Dedifferentiated amniotic fluid mesenchymal stem cell (primary cell): Measurements from ENCODE around the gene SULT4A1.

Source experiments
- DNase-seq: peaks from one replicate; pipeline ENCODE4 v3.0.0-alpha.2; 2016; ENCODE audit errors: extremely low spot score

SULT4A1 gene

DNA sequence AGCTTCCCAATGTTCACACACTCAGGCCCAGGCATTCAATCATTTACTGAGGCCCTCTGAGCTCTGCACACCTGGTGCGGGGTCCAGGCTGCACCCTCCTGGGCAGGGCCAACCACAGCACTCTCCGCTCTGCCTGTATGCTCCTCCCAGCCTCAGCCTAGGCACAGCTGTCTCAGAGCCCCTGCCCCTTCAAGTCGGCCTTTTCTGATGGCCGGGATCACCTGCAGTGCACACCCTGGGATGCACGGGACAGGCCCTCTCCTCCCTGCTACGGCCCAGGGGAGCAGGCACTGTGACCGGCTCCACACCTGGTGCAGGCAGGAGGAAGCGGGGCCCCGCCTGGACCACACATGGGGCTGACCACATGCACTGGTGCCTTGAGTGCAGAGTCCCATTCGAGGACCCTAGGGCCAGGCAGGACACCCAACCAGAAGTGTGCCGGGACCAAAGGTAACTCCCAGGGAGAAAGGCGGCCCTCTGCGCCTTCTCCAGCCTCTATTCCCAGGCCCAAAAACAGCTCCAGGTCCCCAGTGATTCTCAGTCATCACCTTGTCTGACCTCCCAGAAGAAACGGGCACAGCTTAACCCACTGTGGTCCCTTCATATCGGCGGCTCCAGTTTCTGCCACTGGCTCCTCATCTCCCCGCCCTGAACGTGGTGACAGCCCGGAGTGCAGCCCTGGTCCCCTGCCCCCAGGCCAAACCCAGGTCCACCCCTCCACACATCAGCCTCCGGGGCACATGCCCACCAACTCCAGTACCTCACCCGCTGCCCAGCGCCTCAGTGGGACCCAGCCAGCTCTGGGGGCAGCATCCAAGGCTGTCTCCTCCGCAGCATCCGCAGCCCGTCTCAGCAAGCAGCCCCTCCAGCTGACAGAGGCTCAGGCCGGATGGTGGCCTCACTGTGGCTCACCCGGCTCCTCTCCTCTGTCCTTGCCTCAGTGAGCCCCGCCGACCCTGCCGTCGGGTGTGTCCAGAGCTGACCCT is 17.5 kb downstream of the SULT4A1 start:
- no peak for DNase-seq

DNA sequence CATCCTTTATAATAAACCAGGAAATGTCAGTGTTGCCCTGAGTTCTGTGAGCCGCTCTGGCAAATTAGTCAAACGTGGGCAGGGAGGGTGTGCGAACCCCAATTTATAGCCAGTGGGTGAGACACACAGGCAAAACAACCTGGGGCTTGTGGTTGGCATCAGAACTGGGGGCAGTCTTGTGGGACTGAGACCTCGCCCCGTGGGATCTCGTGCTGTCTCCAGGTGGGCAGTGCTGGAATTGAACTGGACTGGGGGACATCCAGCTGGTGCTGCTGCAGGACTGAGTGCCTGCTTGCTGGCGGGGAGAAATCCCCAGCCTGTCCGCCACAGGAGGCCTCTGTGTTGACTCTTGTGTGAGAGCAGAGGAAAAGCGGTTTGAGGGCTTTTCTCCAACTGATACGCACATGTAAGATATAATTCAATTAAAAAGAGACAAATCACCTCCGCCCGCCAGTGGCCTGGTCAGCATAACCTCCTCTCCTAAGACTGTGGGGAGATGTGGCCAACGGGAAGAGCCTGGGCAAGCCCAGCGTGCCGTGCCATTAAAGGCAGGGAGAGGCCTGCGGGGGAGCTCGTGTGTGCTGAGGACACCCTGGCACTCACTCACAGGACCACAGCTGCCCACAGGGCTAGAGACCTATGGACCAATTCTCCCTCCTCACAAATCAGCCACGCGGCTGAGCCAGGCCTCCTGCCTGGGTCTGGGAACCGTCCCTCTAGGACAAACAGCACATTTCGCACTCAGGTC is 18.4 kb downstream of the SULT4A1 start:
- DNase-seq = no peak

DNA sequence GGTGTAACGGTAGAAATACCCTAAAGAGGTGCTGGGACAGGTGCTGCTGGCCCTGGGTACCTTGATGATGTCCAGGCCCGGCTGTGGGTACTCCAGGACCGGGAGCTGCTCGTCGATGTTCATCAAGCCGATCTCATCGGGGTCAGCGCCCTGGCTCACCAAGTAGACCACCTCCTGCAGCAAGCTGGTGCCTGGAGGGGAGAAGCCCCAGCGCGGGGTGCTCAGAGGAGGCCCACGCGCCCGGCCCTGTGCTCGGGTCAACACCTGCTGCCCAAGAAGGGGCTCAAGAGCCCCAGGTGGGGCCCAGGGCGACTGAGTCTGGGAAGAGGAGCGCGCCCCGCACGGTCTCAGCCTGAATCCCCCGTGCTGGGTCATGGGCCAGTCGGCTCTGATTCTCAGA is 20.6 kb downstream of the SULT4A1 start:
- no peak for DNase-seq

DNA sequence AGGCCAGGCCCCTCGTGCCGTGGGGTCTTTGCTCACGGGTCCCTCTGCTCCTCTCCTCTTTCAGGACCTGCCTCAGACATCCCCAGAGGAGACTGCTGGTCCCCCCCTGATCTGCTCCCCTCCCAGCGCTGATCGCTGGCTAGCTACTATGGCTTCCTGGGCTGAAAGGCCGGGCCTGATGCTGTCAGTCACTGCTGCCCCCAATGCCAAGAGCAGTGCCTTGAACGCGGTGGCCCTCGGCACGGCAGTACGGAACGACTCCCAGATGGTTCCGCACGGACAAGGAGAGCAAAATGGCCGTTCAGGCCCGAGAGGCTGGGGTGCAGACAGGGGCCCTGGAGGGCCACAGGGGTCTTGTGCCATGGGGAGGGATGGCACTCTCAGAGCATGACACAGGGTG is 21.5 kb downstream of the SULT4A1 start:
- no peak for DNase-seq

DNA sequence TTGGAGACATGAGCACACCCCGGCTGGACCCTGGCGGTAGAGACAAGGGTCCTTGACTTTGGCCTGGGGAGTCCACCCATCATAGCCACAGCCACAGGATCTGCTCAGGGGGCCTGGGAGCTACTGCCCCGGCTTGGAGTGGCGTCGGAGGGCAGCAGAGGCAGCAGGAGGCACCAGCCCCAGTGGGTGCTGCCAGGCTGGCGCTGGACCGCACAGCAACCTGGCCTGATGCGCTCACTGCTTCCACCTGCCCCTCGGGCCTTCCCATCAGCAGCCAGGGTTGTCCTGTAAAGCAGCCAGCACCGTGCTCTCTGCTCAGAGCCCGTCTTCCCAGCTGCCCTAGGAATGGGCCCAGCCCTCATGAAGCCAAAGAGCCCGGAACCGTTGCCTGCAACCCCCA is 21.9 kb downstream of the SULT4A1 start:
- DNase-seq = no peak

DNA sequence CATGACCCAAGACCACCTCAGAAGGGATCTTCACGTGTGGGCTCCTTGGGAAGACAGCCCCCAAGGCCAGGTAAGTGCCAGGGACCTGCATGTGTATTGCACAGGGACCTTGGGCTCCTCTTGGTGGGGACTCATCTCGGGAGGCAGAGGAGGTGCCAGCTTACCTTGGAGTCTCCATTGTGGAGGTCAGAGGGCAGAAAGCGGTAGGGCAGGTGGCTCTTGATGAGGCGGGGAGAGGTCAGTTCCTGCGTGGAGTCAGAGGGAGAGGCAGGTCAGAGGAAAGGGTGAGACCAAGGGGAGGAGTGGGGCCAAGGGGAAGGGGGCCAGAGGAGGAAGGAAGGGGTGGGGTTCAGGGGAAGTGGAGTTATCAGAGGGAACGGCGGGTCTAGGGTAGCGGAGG is 22.5 kb downstream of the SULT4A1 start:
- no peak for DNase-seq

DNA sequence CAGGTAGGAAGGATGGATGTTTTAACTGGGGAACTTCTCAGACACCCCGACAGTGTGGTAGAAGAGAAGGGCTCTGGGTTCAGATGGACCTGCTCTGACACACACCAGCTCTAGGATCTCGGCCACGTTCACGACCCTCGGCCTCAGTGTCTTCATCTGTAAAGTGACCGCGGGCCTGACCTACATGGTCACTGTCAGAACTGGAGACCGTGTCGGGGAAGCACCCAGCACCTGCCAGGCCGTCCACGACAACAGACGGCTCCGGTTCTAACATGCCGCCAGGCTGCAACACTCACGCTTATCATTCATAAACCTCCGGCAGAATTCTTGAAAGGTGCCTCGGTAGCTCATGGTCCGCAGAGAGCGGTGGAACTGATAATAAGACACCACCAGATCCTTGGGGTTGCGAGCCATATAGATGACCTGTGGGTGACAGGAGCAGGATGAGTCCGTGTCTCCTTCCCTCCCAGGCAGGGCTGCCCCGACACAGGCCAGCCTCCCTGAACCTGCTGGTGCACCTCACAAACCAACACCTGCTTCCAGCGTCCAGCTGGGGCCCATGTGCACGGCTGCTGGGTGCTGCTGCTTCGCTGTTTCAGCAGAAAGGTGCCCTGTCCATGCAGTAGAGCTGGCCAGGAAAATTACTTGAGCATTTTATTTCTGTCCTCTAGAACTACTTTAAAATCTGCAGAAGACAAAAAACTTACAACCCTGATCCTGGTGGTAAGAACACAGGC is 23.6 kb downstream of the SULT4A1 start:
- DNase-seq = no peak

DNA sequence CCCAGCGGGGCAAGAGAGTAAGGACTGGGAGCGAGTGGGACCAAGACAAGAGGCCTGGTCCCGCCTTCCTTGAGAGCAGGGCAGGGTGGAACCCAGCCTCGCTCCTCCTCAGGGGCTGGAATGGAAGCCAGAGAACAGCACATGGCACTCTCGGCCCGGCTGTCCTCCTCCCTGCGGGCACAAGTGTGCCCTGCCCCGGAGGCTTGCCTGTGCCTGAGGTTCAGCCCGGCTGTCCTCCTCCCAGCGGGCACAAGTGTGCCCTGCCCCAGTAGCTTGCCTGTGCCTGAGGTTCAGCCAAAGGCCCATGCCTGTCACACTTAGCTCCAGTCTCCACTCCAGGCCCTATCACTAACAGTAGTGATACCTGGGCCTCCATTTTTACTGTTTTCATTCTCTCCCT is 24.2 kb downstream of the SULT4A1 start:
- DNase-seq = no peak

DNA sequence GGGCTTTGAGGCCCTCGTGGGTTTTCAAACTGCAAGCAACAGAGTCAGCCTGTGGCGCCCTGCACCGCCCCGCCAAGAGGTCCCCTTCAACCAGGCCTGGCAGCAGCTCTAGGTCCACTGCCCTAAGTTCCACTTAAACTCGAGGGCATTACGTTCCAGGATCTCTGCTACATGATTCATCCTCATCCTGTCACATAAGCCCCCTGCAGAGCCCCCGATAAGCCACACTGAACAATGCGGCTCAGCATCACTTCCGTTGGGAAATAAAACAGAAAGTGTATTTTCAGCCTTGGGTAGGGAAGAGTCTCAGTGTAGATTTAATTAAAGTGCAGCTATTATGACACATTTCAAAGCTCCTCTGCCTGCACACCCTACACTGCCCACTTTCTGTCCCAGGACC is 24.6 kb downstream of the SULT4A1 start:
- DNase-seq = no peak

DNA sequence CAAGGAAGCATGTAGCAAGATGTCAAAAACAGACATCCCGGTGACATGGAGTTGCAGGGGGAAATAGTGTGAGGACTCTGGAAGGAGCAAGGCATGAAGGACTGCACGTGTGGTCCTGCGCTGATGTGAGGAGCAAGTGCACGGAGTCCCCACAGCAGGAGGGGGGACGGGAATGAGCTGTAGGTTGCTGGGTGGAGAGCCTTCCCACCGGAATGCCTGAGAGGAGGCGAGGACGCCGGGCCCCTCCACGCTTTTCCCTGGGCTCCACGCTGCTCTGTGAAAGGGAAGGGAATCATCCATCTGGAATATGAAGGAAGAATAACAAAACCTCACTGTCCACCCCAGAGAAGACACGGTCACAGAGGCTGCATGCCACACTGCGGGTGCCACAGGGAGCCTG is 26.6 kb downstream of the SULT4A1 start:
- no peak for DNase-seq

DNA sequence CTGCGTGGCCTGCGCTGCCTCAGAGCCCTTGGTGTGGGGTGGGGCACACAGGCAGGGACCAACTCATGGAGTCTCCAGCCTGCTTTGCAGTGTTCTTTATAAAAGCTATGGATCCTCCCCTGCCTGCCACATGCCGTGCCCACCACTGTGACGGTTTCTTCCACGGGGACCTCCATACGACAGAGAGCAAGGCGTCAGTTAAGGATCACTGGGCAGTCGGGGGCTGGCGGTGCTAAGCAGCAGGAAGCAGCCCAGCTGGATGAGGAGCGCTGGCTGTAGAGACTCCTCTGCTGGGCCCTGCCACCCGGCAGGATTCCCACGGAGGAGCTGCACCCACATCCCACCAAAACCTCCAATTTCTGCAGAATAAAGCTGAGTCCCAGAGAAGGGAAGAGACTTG is 27.1 kb downstream of the SULT4A1 start:
- DNase-seq = no peak

DNA sequence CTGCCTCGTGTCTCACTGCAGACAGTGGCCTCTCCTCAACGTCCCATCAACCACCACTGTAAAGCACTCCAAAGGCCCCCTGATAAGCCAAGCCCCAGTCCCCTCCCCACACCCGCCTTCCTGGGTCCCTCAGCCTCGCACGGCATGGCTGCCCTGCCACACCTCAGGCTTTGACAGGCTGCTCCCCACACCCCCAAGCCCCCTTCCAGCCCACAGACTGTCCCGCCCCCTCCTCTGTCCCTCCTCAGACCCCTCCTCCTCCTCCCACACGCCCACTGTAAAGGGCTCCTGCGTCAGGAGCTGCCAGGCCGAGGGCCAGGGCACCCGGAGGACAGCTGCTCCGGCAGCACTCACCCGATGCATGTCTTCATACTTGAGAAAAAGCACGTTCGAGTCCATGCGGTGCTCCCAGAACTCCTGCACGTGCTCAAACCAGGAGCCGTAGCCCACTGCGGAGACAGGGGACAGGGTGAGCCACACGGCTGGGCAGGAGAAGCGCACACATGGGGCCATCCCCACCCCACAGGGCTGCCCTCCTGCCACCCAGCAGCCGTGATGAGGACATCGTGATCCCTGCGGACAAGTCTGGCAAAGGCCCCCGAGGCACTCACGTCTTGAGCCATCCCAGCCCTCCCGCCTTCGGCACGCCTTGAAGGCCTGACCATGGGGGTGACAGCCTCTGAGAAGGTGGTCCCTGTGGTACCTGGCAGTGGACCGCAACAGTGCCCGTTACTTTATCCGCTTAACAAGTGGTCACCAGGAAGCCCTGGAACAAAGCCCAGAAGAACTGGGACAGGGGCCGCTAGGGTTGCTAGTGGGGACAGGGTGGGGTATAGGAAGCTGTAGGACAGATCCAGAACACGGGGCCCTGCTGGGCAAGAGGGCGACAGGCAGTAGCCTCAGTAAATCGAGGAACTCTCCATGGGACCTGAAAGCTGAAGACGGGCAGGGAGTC is 28.8 kb downstream of the SULT4A1 start:
- no peak for DNase-seq

DNA sequence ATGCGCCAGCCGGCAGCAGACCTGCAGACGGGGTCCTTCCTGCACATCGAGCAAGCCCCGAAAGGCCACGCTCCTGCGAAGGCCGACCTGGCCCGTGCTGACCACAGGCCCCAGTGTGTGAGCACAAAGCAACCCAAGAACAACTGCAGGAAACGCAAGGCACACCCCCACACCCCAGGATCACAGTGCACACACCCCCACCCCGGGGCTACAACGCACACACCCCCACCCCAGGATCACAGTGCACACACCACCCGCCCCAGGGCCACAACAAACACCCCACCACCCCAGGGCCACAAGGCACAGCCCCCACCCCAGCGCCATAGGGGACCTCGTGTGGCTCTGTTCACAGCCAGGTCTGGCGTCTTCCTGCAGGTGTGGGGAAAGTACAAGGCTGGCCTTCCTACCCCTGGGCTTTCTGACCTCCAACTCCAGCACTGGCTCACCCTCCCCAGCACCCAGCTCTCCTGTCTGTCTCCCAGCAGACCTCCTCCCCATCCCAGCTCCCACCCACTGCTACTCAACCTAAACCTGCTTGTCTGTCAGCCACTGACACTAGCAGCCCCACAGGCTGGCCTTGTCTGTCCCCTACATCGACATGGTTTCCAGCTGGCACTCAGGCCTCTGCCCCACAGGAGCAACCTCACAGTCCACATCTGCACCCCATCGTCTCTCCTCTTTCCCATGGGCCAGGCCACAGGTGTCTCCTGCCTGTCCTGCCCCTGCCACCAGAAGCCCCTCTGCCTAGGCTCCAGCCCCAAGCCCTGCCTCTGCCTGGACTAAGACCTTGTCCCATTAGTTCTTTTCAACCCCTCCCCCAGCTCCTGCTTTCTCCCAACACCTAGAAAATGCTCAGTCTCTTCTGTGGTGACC is 29.7 kb downstream of the SULT4A1 start:
- no peak for DNase-seq

DNA sequence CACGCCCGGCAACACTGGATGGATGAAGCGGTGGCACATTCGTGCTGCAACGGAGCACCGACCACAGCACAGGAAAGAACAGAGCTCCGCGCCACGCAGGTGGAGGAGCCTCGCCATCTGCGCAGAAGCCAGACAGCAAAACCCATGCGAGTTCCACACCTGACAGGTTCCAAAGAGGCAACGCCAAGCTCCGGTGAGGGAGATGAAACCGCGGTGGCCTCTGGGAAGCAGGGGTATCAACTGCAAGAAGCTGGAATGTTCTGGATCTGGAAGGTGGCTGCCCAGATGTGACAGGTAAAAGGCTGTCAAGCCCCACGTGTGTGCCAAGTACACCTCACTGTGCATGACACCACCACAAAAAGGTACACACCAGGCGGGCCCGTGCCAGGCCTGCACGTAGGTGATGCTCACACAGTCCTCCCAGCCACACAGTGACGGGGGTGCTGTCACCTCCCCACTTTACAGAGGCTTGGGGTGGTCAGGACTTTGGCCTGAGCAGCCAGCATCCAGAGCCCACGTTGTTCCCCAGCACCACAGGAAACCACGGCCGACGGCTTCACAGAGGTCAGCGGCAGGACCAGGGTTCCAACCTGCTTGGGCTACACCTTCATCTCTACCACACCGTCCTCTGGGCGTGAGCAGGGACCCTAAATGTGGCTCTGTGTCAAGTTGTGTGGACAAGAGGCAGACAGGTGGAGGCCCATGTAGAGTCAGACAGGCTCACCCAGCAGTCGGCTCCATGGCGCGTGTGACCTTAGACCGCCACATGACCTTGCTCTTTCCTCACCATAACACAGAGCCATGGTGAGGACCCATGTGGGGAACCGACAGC is 30.5 kb downstream of the SULT4A1 start:
- DNase-seq = no peak

DNA sequence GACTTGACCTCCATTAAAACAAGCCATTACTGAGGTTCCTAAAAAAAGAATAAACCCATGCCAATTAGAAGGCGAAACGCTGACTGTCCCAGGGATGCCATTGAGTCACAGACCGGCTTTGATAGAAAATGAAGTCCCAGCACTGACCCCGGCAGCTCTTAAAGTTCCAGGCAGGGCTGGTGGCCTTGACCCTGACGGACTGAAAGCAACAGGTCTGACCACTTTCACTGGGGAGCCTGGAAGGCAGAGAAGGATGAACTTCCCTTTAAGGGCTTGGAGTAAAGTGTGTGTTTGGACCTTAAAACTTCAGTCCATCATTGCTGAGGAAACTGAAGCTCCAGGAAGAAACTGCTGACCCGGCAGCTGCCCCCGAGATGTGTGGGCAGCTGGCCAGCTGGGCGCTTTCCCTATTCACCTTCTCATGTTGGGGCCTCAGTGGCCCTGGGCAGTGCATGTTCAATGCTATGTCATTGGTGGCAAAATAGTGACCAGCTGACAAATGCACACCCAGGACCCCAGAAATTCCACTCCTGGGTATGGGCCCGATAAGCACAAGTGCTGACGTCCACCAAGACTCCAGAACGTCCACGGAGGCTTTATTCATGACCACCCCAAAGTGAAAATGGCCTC is 31.3 kb downstream of the SULT4A1 start:
- no peak for DNase-seq

DNA sequence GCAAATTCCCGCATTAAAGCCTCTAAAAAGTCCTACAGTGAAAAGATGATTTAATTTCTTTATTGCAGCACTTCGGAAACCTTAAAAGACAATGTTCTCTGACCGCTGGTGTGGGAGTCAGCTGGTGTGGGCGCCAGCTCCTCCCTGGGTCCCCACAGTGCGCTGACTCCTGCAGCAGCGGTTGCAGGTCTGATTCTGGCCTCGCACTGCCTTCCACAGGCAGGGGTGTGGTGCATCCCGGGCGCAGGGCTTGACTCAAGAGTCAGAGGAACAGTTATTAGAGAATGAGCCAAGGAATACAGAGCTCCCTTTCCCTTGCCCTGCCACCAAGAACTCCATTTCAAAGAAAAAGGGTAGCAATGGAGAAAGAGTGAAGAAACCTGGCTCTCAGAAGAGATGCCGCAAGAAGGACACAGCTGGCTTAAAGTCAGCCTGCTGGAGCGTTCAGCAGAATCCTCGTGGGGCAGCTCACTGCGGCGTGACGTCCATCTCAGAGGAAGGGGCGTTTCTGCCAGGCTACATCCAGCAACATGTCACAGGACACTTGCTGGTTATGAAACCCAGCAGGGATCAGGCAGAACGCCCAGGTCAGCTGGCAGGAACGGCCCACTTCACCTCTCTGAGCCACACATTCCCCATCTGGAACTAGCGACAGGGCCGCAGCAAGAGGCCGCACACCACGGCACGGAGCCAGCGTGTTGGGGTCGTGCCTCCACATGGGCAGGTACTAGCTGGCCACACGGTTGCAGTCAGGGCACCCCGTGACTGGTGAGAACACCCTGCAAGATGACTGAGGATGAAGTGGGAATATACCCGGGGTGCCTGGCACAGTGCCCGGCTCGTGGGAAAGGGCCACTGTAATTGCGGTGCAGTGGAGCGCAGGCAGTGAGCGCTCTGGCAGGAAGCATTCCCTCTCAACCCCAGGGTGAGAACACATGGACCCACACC is 32.1 kb downstream of the SULT4A1 start:
- no peak for DNase-seq

DNA sequence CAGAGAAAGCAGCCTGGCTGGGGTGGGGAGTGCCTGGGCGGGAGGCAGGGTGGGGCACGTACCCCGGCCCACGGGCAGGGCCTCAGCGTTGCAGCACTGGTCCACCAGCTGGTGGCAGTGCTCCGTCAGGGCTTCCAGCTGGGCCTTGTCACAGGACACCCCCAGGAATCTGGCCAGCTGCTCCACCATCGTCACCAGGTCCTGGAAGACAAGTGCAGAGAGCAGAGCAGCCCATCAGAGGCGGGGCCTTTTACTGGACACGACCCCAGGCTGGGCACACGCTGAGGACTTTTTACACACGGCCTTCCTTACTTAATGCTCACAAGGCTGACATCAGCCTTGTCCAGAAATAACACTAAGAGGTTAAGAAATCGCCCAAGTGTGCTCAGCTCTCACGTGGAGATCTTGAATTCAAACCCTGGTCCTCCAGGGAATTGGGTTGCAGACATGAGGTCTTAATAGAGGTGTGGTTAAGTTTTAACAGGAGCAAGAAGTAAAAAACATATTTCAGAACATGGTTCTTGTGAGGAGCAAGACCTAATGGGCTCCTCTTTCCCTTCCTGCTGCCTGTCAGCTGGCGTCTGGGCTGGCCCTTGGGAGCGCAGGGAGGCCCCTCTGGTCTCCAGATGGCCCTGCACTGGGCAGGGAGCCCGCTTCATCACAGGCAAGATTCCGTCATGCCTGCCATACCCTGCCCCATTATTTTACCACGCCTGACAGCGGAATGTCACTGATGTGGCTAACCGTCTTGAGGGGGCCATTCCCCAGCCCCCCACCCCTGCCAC is 33.1 kb downstream of the SULT4A1 start:
- peak; percentile 59 for DNase-seq
